HG02623 (cell line): Measurements from ENCODE around the gene C20orf96.

Source experiments
- ATAC-seq: cut with Tn5 transposase; IDR thresholded peaks from one replicate; pipeline ENCODE4 v1.9.1; 2021; ENCODE audit warnings: moderate library complexity; ENCODE audit not compliant: unreplicated experiment

C20orf96 gene

GRCh38 chr20:312866-313265 lies 22.3 kb upstream of the C20orf96 start:
- no peak for ATAC-seq

- no peak for ATAC-seq
Measured at GRCh38 chr20:312067-312466, 21.5 kb upstream of the C20orf96 start.

GRCh38 chr20:311609-312008 lies 21.1 kb upstream of the C20orf96 start:
- no peak for ATAC-seq

GRCh38 chr20:310645-311044 lies 20.1 kb upstream of the C20orf96 start:
- no peak for ATAC-seq

GRCh38 chr20:309841-310644 lies 19.5 kb upstream of the C20orf96 start:
- ATAC-seq = peak; percentile 96

GRCh38 chr20:309306-309840 lies 18.8 kb upstream of the C20orf96 start:
- no peak for ATAC-seq

GRCh38 chr20:308427-309038 lies 18.0 kb upstream of the C20orf96 start:
- ATAC-seq = no peak

- no peak for ATAC-seq
Measured at GRCh38 chr20:305745-306144, 15.2 kb upstream of the C20orf96 start.

GRCh38 chr20:301886-302848 lies 11.6 kb upstream of the C20orf96 start:
- ATAC-seq = no peak

GRCh38 chr20:300345-300990 lies 9.9 kb upstream of the C20orf96 start:
- ATAC-seq = no peak

GRCh38 chr20:298776-299391 lies 8.3 kb upstream of the C20orf96 start:
- no peak for ATAC-seq

- peak; percentile 23 for ATAC-seq
Measured at GRCh38 chr20:297925-298775, 7.6 kb upstream of the C20orf96 start.

- ATAC-seq = peak; percentile 65
Measured at GRCh38 chr20:297098-297924, 6.8 kb upstream of the C20orf96 start, which contains the start of gene ZCCHC3. Gene ZCCHC3, plus strand, starts transcription at chr20:297570. Its CDS starts 17 bp downstream, at chr20:297587.

GRCh38 chr20:295804-296203 lies 5.3 kb upstream of the C20orf96 start:
- ATAC-seq = no peak

GRCh38 chr20:294602-295001 lies 4.1 kb upstream of the C20orf96 start:
- no peak for ATAC-seq

- ATAC-seq = no peak
Measured at GRCh38 chr20:289693-290083, 862 bp downstream of the C20orf96 start.

- no peak for ATAC-seq
Measured at GRCh38 chr20:288956-289692, 1.4 kb downstream of the C20orf96 start.

GRCh38 chr20:286508-286907 lies 4.0 kb downstream of the C20orf96 start:
- no peak for ATAC-seq
